Left lung (tissue), 10 donors: ENCODE measurements around the gene ZMAT5. TPM values are rescaled to one million over a fixed set of nuclear protein-coding genes. Genes with fewer than 3 reads are reported as not detected.

Source experiments
- ATAC-seq: fragments of 200-7000 bp; cut with Tn5 transposase; one replicate; pipeline ENCODE4 v1.9.1; 2020; ENCODE audit warnings: moderate library complexity
- DNase-seq, 4 donors: peaks; one replicate each; pipeline ENCODE4 v3.0.0-alpha.2; 2013 to 2020
- H3K27ac ChIP-seq, 2 donors: fragments of 200-600 bp; sonication (generic) in 1 of 2; one replicate each; pipeline versions ENCODE4 v1.5.0 to v1.8.0; 2020 to 2021
- H3K27me3 ChIP-seq, 2 donors: fragments of 200-600 bp; sonication (generic) in 1 of 2; one replicate each; pipeline versions ENCODE4 v1.5.0 to v1.8.0; 2020 to 2021
- H3K36me3 ChIP-seq, 2 donors: fragments of 200-600 bp; sonication (generic) in 1 of 2; one replicate each; pipeline versions ENCODE4 v1.5.0 to v1.8.0; 2020 to 2021
- H3K4me1 ChIP-seq, 2 donors: fragments of 200-600 bp; one replicate each; pipeline ENCODE4 v1.8.0; 2021
- H3K4me3 ChIP-seq, 2 donors: fragments of 200-600 bp; sonication (generic) in 1 of 2; one replicate each; pipeline versions ENCODE4 v1.5.0 to v1.8.0; 2020 to 2021; ENCODE audit warnings: mild to moderate bottlenecking in 1 of 2
- H3K9me3 ChIP-seq, 2 donors: fragments of 200-600 bp; sonication (generic) in 1 of 2; one replicate each; pipeline versions ENCODE4 v1.5.0 to v1.8.0; 2020 to 2021
- CTCF ChIP-seq, 2 donors: fragments of 200-600 bp; sonication (generic) in 1 of 2; IDR thresholded peaks; one replicate each; pipeline versions ENCODE4 v1.5.0 to v1.8.0; 2021; ENCODE audit warnings: antibody characterized with exemption in 2 of 2
- intact Hi-C, 2 donors: fragments of 100-400 bp; cut with DNase I; formaldehyde crosslinking; loops; one replicate each; pipeline versions ENCODE4 v1.11.2 to v1.14.2; 2022
- polyA plus RNA-seq, 6 donors: library from polyadenylated mRNA; unstranded; fragments of 120-200 nt; gene quantifications; one replicate each; pipeline ENCODE4 v1.2.1, GENCODE V29; 2013; ENCODE audit not compliant: insufficient read length in 6 of 6
- total RNA-seq, 2 donors: library from RNA; stranded (reverse); fragmentation: NEBNext Ultra II Directional; extraction: Animal tissue kit (Norgen Biotek cat#: 25700); gene quantifications; one replicate each; pipeline ENCODE4 v1.2.1, GENCODE V29; 2021
- donor health status: DM: no; HTN: yes; CAD: no.
- donor health status: DM: no; HTN: no; CAD: no.

Gene ZMAT5
- total and polyA plus RNA-seq, 8 donors = 20.3 to 23.3 (median 22.3) TPM

GRCh38 chr22:29723766-29724165, 43.0 kb downstream of the ZMAT5 start:
- H3K27me3 ChIP-seq = peaks cover 24 to 67% of the 10 kb centered on the region in 2 donors

GRCh38 chr22:29722587-29722986, 44.2 kb downstream of the ZMAT5 start:
- Histone ChIP-seq H3K27me3 (peaks cover 29 to 79% of the 10 kb centered on the region in 2 donors), H3K36me3 (no peaks in the 10 kb centered on the region)
- TF ChIP-seq CTCF (IDR thresholded peaks at IDR 0.05) = no peak

More at GRCh38 chr22:29723766-29724165, 43.0 kb downstream of the ZMAT5 start:
- ATAC-seq = no peak
- Histone ChIP-seq H3K27ac (no peak overlapping the region), H3K36me3 (no peaks in the 10 kb centered on the region), H3K4me3 (no peak overlapping the region), H3K9me3 (no peaks in the 10 kb centered on the region), H3K4me1 (peaks cover 0 to 9% of the 10 kb centered on the region in 2 donors)
- intact Hi-C loops = no loop called here
- TF ChIP-seq CTCF (IDR thresholded peaks at IDR 0.05) = no peak
- no peak for DNase-seq

GRCh38 chr22:29722151-29722550, 44.7 kb downstream of the ZMAT5 start:
- DNase-seq (no peak), ATAC-seq (no peak)
- H3K27ac ChIP-seq = no peak overlapping the region
- H3K9me3 ChIP-seq = no peaks in the 10 kb centered on the region
- intact Hi-C loops = no loop called here
- no peak for TF ChIP-seq CTCF (IDR thresholded peaks at IDR 0.05)
- H3K4me3 ChIP-seq = no peak overlapping the region
- H3K4me1 ChIP-seq = peaks cover 0 to 9% of the 10 kb centered on the region in 2 donors
- H3K27me3 ChIP-seq = peaks cover 29 to 82% of the 10 kb centered on the region in 2 donors
- no peaks in the 10 kb centered on the region for H3K36me3 ChIP-seq

More at GRCh38 chr22:29722587-29722986, 44.2 kb downstream of the ZMAT5 start:
- Histone ChIP-seq H3K27ac (no peak overlapping the region), H3K9me3 (no peaks in the 10 kb centered on the region), H3K4me3 (no peak overlapping the region), H3K4me1 (peaks cover 0 to 9% of the 10 kb centered on the region in 2 donors)
- DNase-seq (no peak), ATAC-seq (no peak)
- intact Hi-C loops = no loop called here

GRCh38 chr22:29720811-29721323, 45.9 kb downstream of the ZMAT5 start:
- H3K4me1 ChIP-seq = peaks cover 0 to 9% of the 10 kb centered on the region in 2 donors
- DNase-seq (no peak), ATAC-seq (no peak)
- H3K27ac ChIP-seq = no peak overlapping the region
- intact Hi-C loops = no loop called here
- H3K27me3 ChIP-seq = peaks cover 29 to 82% of the 10 kb centered on the region in 2 donors
- TF ChIP-seq CTCF (IDR thresholded peaks at IDR 0.05) = no peak
- no peaks in the 10 kb centered on the region for H3K36me3 ChIP-seq
- no peak overlapping the region for H3K4me3 ChIP-seq
- H3K9me3 ChIP-seq = no peaks in the 10 kb centered on the region

- H3K27me3 ChIP-seq = peaks cover 29 to 89% of the 10 kb centered on the region in 2 donors
Measured at GRCh38 chr22:29719899-29720645, 46.7 kb downstream of the ZMAT5 start, which contains the start of gene CABP7. Gene CABP7 (plus strand): TSS chr22:29720003. CDS start chr22:29720425, 422 bp downstream.

More at GRCh38 chr22:29719899-29720645, 46.7 kb downstream of the ZMAT5 start, which contains the start of gene CABP7:
- Histone ChIP-seq H3K9me3 (no peaks in the 10 kb centered on the region), H3K4me1 (peaks cover 0 to 9% of the 10 kb centered on the region in 2 donors), H3K36me3 (no peaks in the 10 kb centered on the region), H3K27ac (no peak within 1 kb of the TSS), H3K4me3 (no peak within 1 kb of the TSS)
- ATAC-seq (no peak), DNase-seq (no peak)
- intact Hi-C loops = no loop called here
- no peak for TF ChIP-seq CTCF (IDR thresholded peaks at IDR 0.05)
